Measurements from ENCODE around the gene CCNY.

Gene CCNY

DNA sequence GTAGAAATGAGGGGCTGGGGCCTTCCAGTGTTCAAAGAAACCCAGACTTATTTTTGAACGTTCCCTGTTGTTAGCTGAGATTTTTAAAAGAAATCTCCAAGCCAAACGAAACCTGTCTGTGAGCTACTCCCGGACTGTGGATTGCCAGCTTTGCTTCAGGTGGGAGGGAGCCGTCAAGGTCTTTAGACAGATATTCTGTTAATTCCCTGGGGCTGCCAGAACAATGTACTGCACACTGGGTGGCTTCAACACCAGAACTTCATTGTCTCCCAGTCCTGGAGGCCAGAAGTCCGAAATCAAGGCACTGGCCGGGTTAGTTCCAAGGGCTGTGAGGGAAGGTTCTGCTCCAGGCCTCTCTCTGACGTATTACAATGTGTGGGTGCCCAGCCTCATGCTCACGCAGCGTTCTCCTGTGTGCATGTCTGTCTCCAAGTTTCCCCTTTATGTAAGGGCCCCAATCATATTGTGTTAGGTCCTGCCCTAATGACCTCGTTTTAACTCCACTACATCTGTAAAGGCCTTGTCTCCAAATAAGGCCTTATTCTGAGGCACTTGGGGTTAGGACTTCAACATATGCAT lies 208.9 kb downstream of the CCNY start:
- Histone ChIP-seq H3K36me3 (ENCODE audit: control insufficient read depth in 1 of 2, insufficient read depth in 2 of 2, low read length in 2 of 2) (peaks cover 9 to 16% of the 10 kb centered on the region in 2 donors), H3K4me1 (ENCODE audit: control insufficient read depth in 1 of 2, insufficient read depth in 2 of 2, low read length in 2 of 2) (no peaks in the 10 kb centered on the region), H3K27ac (ENCODE audit: low read length) (no peak overlapping the region), H3K4me3 (ENCODE audit: low read depth in 1 of 2, low read length in 2 of 2) (no peak overlapping the region), H3K27me3 (ENCODE audit: low read depth, low read length) (no peaks in the 10 kb centered on the region), H3K9me3 (ENCODE audit: control insufficient read depth in 1 of 2, low read length in 2 of 2) (no peaks in the 10 kb centered on the region)

- Histone ChIP-seq H3K27me3 (ENCODE audit: low read depth, low read length) (no peaks in the 10 kb centered on the region), H3K4me1 (ENCODE audit: control insufficient read depth in 1 of 2, insufficient read depth in 2 of 2, low read length in 2 of 2) (no peaks in the 10 kb centered on the region), H3K9me3 (ENCODE audit: control insufficient read depth in 1 of 2, low read length in 2 of 2) (no peaks in the 10 kb centered on the region), H3K27ac (ENCODE audit: low read length) (no peak overlapping the region), H3K36me3 (ENCODE audit: control insufficient read depth in 1 of 2, insufficient read depth in 2 of 2, low read length in 2 of 2) (peaks cover 15 to 16% of the 10 kb centered on the region in 2 donors), H3K4me3 (ENCODE audit: low read depth in 1 of 2, low read length in 2 of 2) (no peak overlapping the region)
These were observed 209.7 kb downstream of the CCNY start for GRCh38 chr10:35545878-35546590.

DNA sequence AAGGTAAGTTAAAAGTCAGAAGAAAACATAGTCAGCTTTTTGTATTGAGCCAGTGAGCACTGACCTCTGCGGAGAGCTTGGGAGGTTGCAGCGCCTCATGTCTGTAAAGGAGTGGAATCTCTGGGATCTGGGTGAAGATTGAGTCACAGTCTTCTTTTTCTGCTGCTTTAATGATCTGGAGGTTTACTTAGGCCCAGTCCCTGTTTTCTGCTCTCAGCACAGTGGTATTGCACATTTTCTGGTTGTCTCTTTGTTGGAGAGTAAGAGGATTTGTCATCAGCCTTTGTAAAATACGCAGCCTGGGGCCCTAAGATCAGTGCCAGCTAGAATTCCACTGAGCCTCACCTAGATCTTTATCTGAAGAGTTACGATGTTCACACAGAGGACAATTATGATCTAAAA lies 210.5 kb downstream of the CCNY start:
- Histone ChIP-seq H3K36me3 (ENCODE audit: control insufficient read depth in 1 of 2, insufficient read depth in 2 of 2, low read length in 2 of 2) (peaks cover 15 to 16% of the 10 kb centered on the region in 2 donors), H3K9me3 (ENCODE audit: control insufficient read depth in 1 of 2, low read length in 2 of 2) (no peaks in the 10 kb centered on the region), H3K27me3 (ENCODE audit: low read depth, low read length) (no peaks in the 10 kb centered on the region), H3K4me1 (ENCODE audit: control insufficient read depth in 1 of 2, insufficient read depth in 2 of 2, low read length in 2 of 2) (no peaks in the 10 kb centered on the region), H3K4me3 (ENCODE audit: low read depth in 1 of 2, low read length in 2 of 2) (no peak overlapping the region), H3K27ac (ENCODE audit: low read length) (no peak overlapping the region)

DNA sequence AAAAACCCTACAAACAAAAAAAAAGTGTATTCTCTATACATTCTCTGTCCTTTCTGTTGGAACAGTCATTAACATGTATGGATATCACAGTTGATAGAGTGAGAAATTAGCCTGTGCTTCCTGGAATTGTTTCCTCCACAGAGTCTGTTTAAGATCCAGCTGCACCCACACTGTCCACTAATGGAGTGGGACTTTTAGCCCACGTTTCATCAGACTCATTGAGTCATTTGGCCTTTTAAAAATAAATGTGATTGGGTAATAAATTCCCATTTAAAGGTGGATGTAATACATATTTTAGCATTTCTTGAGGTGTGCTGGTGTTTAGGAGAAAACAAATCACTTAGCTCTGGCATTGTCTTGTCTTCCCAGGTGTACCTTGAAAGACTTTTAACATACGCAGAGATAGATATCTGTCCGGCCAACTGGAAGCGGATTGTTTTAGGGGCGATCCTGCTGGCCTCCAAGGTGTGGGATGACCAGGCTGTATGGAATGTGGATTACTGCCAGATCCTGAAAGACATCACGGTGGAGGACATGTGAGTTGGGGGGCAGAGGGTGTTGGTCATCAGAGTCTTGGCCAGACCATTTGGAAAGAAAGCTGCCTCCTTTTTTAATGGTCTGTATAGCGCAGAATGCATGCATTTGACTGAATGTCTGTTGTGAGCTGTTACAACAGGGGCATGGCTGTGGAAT lies 216.5 kb downstream of the CCNY start:
- H3K27ac ChIP-seq (ENCODE audit: low read length) = no peak overlapping the region
- no peaks in the 10 kb centered on the region for H3K4me1 ChIP-seq (ENCODE audit: control insufficient read depth in 1 of 2, insufficient read depth in 2 of 2, low read length in 2 of 2)
- no peaks in the 10 kb centered on the region for H3K9me3 ChIP-seq (ENCODE audit: control insufficient read depth in 1 of 2, low read length in 2 of 2)
- H3K4me3 ChIP-seq (ENCODE audit: low read depth in 1 of 2, low read length in 2 of 2) = no peak overlapping the region
- H3K27me3 ChIP-seq (ENCODE audit: low read depth, low read length) = no peaks in the 10 kb centered on the region
- H3K36me3 ChIP-seq (ENCODE audit: control insufficient read depth in 1 of 2, insufficient read depth in 2 of 2, low read length in 2 of 2) = peaks cover 21 to 34% of the 10 kb centered on the region in 2 donors

- H3K27ac ChIP-seq (ENCODE audit: low read length) = no peak overlapping the region
- no peaks in the 10 kb centered on the region for H3K4me1 ChIP-seq (ENCODE audit: control insufficient read depth in 1 of 2, insufficient read depth in 2 of 2, low read length in 2 of 2)
- H3K36me3 ChIP-seq (ENCODE audit: control insufficient read depth in 1 of 2, insufficient read depth in 2 of 2, low read length in 2 of 2) = peaks cover 21 to 35% of the 10 kb centered on the region in 2 donors
- no peak overlapping the region for H3K4me3 ChIP-seq (ENCODE audit: low read depth in 1 of 2, low read length in 2 of 2)
- no peaks in the 10 kb centered on the region for H3K9me3 ChIP-seq (ENCODE audit: control insufficient read depth in 1 of 2, low read length in 2 of 2)
- H3K27me3 ChIP-seq (ENCODE audit: low read depth, low read length) = no peaks in the 10 kb centered on the region
These were observed 217.7 kb downstream of the CCNY start for GRCh38 chr10:35554036-35554435.

DNA sequence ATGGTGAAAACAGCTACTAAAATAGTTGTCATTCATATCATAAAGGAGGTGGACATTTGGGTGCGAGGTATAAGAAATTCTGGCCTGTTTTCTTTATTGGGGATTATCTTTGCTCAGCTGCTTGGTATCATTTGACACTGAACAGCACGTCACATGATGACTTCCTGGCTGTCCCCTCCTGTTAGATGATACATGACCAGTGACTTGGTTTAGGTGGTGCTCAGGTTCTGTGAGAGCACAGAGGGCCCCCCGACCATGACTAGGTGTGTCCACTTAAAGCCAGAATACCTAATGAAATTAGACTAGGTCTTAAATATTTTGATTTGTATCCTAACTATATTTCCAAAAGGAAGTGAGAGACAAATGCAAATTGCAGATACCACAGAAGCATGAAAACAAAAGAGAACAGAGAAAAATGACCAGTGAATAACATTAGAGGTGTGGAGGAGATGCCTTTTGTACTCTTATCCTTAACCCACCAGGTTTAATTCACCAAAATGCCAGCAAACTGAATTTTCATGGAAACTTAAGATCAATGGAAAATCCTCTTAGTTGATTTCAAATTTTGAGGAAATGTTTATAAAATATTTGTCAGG lies 218.2 kb downstream of the CCNY start:
- Histone ChIP-seq H3K4me1 (ENCODE audit: control insufficient read depth in 1 of 2, insufficient read depth in 2 of 2, low read length in 2 of 2) (no peaks in the 10 kb centered on the region), H3K27ac (ENCODE audit: low read length) (no peak overlapping the region), H3K27me3 (ENCODE audit: low read depth, low read length) (no peaks in the 10 kb centered on the region), H3K36me3 (ENCODE audit: control insufficient read depth in 1 of 2, insufficient read depth in 2 of 2, low read length in 2 of 2) (peaks cover 21 to 38% of the 10 kb centered on the region in 2 donors), H3K9me3 (ENCODE audit: control insufficient read depth in 1 of 2, low read length in 2 of 2) (no peaks in the 10 kb centered on the region), H3K4me3 (ENCODE audit: low read depth in 1 of 2, low read length in 2 of 2) (no peak overlapping the region)

DNA sequence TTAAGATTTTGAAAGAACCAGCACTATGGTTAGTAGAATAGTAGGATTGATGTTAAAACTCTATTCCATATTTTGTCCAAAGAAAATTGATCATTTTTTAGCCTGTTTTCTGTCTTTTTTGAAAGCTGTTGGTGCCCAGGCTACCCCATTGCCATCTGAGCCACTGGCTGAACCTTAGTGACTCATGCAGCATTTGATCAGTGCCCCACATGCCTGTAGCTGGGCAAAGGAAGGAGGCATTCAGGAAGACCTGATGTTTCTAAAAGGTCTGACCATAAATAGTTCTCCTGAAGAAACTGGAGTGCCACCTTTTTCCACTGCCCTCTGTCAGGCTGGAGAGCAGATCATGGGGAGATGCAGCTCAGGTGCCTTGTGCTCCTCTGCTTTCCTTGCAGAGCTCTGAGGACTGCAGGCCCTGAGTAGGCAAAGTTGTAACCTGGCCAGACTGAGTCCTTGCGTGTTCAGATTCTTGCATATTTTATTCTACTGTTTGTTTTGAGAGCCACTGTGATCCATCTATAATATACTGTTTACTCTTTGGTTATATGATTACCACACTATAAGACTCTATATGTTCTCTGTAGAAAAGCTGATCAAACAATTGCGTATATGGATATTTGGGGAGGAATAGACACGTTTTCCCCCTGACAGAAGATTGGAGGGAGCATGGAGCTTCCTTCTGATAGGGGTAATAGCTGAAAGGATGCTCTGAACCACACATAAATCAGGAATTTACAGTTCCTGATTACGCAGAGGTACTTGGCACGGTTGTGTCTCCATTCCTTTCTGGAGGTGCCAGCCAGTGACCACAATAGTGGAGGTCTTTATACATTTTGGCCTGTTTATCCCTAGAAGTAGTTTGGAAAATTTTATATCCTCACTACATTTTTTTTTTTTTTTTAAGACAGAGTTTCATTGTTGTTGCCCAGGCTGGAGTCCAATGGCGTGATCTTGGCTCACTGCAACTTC lies 219.9 kb downstream of the CCNY start:
- Histone ChIP-seq H3K27ac (ENCODE audit: low read length) (no peak overlapping the region), H3K4me3 (ENCODE audit: low read depth in 1 of 2, low read length in 2 of 2) (no peak overlapping the region), H3K9me3 (ENCODE audit: control insufficient read depth in 1 of 2, low read length in 2 of 2) (no peaks in the 10 kb centered on the region), H3K36me3 (ENCODE audit: control insufficient read depth in 1 of 2, insufficient read depth in 2 of 2, low read length in 2 of 2) (peaks cover 21 to 33% of the 10 kb centered on the region in 2 donors), H3K27me3 (ENCODE audit: low read depth, low read length) (no peaks in the 10 kb centered on the region), H3K4me1 (ENCODE audit: control insufficient read depth in 1 of 2, insufficient read depth in 2 of 2, low read length in 2 of 2) (no peaks in the 10 kb centered on the region)

DNA sequence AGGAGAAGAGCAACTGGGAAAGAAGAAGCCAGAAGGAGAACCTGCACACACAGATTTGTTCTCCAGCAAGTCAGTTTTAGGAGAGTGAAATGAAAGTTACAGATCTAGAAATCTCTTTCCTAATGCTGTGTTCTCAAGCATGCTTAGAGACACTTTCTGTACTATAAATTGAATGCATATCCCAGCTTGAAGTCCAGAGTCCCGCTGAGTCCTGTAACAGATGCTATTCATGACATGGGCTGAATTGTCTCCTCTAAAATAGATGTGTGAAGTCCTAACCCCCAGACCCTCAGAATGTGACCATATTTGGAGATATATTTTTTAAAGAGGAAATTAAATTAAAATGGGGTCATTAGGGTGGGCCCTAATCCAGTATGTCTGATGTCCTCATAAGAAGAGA lies 222.0 kb downstream of the CCNY start:
- Histone ChIP-seq H3K9me3 (ENCODE audit: control insufficient read depth in 1 of 2, low read length in 2 of 2) (no peaks in the 10 kb centered on the region), H3K4me3 (ENCODE audit: low read depth in 1 of 2, low read length in 2 of 2) (no peak overlapping the region), H3K27me3 (ENCODE audit: low read depth, low read length) (no peaks in the 10 kb centered on the region), H3K27ac (ENCODE audit: low read length) (no peak overlapping the region), H3K36me3 (ENCODE audit: control insufficient read depth in 1 of 2, insufficient read depth in 2 of 2, low read length in 2 of 2) (peaks cover 13 to 26% of the 10 kb centered on the region in 2 donors), H3K4me1 (ENCODE audit: control insufficient read depth in 1 of 2, insufficient read depth in 2 of 2, low read length in 2 of 2) (peaks cover 0 to 3% of the 10 kb centered on the region in 2 donors)

- Histone ChIP-seq H3K27me3 (ENCODE audit: low read depth, low read length) (no peaks in the 10 kb centered on the region), H3K36me3 (ENCODE audit: control insufficient read depth in 1 of 2, insufficient read depth in 2 of 2, low read length in 2 of 2) (peaks cover 2 to 18% of the 10 kb centered on the region in 2 donors), H3K27ac (ENCODE audit: low read length) (no peak overlapping the region), H3K4me3 (ENCODE audit: low read depth in 1 of 2, low read length in 2 of 2) (no peak overlapping the region), H3K4me1 (ENCODE audit: control insufficient read depth in 1 of 2, insufficient read depth in 2 of 2, low read length in 2 of 2) (peaks cover 3 to 10% of the 10 kb centered on the region in 2 donors), H3K9me3 (ENCODE audit: control insufficient read depth in 1 of 2, low read length in 2 of 2) (no peaks in the 10 kb centered on the region)
These were observed 223.1 kb downstream of the CCNY start for GRCh38 chr10:35559416-35559815.

DNA sequence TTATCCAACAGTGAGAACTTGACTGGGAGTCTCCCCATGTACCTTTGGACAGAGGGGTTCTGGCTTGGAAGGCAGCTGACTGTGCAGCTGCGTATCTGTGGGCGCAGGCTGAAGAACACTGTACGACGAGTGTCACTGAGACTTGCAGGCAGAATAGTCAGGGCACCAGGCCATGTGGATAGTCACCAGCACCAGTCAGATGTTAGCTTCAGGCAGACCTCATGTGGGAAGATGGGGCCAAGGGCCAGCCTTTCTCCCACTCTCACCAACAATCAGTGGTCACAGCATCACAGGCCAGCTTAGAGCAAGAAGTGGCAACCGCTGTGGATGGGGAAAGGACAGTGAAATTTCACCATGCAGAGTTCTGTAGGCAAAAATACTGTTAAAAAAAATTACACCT lies 225.4 kb downstream of the CCNY start:
- H3K4me1 ChIP-seq (ENCODE audit: control insufficient read depth in 1 of 2, insufficient read depth in 2 of 2, low read length in 2 of 2) = peaks cover 8 to 29% of the 10 kb centered on the region in 2 donors
- H3K9me3 ChIP-seq (ENCODE audit: control insufficient read depth in 1 of 2, low read length in 2 of 2) = no peaks in the 10 kb centered on the region
- no peaks in the 10 kb centered on the region for H3K27me3 ChIP-seq (ENCODE audit: low read depth, low read length)
- no peak overlapping the region for H3K27ac ChIP-seq (ENCODE audit: low read length)
- H3K4me3 ChIP-seq (ENCODE audit: low read depth in 1 of 2, low read length in 2 of 2) = no peak overlapping the region
- peaks cover 0 to 4% of the 10 kb centered on the region in 2 donors for H3K36me3 ChIP-seq (ENCODE audit: control insufficient read depth in 1 of 2, insufficient read depth in 2 of 2, low read length in 2 of 2)
